Pulmonary artery endothelial cell (primary cell): ENCODE measurements around the gene UBA52. TPM values are rescaled to one million over a fixed set of nuclear protein-coding genes. Genes with fewer than 3 reads are reported as not detected.
"Not testable (repeated sequence)": the region's sequence is repeated elsewhere in the genome, so short reads cannot be mapped to it uniquely, and the experiment has no call there.

Source experiments
- DNase-seq: peaks from one replicate; pipeline ENCODE4 v3.0.0-alpha.2; 2011; ENCODE audit warnings: low read depth, low spot score
- total RNA-seq: library from RNA; depleted of rRNA; stranded (reverse); fragments of >200 nt; gene quantifications from 2 replicates; pipeline ENCODE4 v1.2.3, GENCODE V29; 2014

Gene UBA52
- total RNA-seq, result 882 and 970 TPM in 2 replicates

DNA sequence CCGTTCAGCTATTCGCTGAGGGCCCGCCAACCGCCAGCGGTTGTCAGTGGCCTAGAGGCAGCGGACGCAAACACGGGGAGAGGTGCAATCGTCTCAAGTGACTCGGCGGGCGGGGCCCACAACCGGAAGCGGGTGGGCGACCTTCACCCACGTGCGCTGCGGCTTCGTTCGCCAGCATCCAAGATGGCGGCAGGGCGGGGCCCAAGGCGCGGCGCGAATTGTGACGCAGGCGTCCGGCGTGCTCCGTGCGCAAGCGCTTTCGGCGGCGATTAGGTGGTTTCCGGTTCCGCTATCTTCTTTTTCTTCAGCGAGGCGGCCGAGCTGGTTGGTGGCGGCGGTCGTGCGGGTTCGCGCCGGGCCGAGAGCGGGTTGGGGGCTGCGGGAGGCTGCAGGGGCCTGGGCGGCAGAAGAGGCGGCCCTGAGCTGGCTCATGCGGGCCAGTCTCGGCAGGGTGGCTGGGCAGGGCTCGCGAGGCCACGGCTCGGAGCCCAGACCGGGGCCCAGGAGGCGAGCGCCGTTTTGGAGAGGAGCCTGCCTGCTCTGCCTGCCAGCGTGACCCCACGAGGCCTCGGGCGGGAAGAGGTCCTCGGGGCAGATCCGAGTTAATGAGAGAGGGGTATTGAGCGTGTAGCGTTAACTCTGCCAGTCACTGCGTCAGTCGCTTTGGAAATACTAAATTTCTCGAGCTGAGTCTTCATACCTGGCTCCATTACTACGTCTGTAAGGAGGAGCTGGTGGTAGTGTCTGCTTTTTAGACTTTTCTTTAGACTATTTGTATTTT, at the start of gene UBA52:
Gene UBA52, plus strand, starts transcription at position 294 of the 781 bp plus-strand sequence. CDS start 1,444 bp downstream, outside the sequence.
- DNase-seq, result peak; percentile 83

- DNase-seq, result peak; percentile 100
These were observed 49.4 kb upstream of the UBA52 start for GRCh38 chr19:18522124-18522861.

- not testable (repeated sequence) for DNase-seq
These were observed 48.7 kb upstream of the UBA52 start for GRCh38 chr19:18522862-18523440.

DNA sequence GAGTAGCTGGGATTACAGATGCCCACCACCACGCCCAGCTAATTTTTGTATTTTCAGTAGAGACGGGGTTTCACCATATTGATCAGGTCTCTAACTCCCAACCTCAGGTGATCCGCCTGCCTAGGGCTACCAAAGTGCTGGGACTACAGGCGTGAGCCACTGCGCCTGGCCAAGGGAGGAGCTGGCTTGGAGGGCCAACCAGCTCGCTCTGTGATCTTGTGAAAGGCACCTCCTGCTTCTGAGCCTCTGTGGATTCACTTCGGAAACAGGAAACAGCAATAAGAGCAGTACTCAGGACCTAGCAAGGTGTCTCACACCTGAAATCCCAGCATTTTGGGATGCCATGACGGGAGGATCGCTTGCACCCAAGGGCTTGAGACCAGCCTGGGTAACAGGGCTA, 47.8 kb upstream of the UBA52 start:
- DNase-seq, result no peak

GRCh38 chr19:18526316-18526715, 45.3 kb upstream of the UBA52 start:
- no peak for DNase-seq

DNA sequence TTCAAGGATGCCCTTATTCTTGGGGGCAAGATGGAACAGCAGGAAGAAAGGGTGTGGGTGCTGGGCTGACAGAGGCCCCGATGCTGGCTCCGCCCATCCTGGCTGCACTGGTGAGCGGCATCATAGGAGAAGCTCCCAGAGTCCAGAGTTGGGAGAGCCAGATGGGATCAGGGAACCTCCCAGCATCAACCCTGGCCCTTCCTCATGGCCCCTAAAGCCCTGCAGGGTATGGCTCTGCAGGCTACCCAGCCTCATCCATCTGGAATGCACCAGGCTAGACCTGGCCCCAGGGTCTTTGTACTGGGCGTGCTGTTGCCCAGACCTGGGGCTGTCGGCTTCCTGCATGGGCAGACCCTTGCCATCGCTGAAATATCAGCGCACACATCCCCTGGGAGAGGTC, 41.9 kb upstream of the UBA52 start:
- DNase-seq, result no peak

GRCh38 chr19:18531485-18531884, 40.2 kb upstream of the UBA52 start:
- DNase-seq, result no peak

DNA sequence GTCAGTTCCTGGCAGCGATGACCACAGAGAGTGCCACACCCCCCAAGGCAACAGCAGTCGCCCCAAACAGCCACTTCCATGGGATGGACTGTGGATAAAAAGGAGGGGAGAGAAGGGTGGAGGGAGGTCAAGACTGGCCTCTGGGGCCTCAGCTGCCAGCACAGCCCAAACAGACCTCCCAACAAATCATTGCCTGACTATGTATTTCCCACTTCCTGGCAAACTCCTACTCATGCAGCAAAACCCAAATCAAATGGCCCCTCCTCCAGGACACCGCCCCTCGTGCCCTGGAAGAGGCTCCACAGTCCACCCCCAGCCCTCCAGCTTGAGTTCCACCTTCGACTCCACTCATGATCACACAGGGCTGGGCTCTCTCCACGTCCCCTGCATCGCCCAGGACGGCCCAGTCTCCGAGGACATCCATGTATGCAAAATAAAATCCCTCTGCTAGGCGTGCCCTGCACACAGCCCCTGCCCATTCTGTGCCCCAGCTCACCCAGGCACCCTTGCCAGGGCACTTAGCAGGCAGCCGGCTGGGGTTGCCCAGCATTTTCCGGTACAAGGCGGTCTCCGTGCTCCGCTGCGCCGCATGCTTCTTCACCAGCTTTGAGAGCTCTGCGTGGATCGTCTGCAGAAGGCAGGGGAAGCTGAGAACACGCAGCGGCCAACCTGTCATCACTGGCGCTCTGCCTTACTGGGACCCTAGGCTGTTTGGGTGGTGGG, 39.3 kb upstream of the UBA52 start:
- DNase-seq, result no peak

DNA sequence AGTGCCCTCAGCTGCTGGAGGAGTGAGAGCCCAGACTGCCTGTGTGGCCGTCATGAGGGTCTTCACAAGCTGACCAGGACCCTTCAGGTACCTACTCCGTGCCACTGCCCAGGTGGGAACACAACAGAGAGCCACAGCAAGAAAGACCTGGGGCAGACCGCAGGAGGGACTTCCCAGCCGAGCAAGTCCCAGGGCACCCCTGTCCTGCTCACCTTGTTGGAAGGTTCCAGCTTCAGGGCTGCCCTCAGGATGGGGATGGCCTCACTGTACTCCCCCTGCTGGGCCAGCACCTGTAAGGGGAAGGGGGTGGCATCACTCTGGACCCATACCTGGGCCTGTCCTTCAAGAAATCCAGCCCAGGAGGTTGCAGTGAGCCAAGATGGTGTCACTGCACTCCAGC, 38.6 kb upstream of the UBA52 start:
- no peak for DNase-seq

DNA sequence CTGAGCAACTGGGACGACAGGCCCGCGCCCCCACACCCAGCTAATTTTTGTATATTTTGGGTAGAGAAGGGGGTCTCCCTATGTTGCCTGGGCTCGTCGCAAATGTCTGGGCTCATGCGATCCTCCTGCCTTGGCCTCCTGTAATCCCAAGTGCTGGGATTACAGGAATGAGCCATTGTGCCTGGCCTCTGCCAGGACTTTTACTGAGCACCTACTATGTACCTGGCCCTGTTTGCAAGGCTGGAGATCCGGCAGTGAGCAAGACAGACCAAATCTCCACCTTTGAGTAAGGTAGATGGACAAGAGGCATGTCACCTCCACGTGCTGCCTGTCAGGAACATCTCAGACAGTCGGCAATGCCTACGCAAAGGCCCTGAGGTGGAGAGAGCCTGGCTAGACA, 35.2 kb upstream of the UBA52 start:
- no peak for DNase-seq

- no peak for DNase-seq
These were observed 34.2 kb upstream of the UBA52 start for GRCh38 chr19:18537431-18537830.

GRCh38 chr19:18538115-18538514, 33.5 kb upstream of the UBA52 start:
- no peak for DNase-seq

GRCh38 chr19:18539372-18539771, 32.3 kb upstream of the UBA52 start:
- no peak for DNase-seq

- DNase-seq, result not testable (repeated sequence)
These were observed 31.5 kb upstream of the UBA52 start for GRCh38 chr19:18540200-18540599.

GRCh38 chr19:18541258-18541991, 30.2 kb upstream of the UBA52 start:
- no peak for DNase-seq

DNA sequence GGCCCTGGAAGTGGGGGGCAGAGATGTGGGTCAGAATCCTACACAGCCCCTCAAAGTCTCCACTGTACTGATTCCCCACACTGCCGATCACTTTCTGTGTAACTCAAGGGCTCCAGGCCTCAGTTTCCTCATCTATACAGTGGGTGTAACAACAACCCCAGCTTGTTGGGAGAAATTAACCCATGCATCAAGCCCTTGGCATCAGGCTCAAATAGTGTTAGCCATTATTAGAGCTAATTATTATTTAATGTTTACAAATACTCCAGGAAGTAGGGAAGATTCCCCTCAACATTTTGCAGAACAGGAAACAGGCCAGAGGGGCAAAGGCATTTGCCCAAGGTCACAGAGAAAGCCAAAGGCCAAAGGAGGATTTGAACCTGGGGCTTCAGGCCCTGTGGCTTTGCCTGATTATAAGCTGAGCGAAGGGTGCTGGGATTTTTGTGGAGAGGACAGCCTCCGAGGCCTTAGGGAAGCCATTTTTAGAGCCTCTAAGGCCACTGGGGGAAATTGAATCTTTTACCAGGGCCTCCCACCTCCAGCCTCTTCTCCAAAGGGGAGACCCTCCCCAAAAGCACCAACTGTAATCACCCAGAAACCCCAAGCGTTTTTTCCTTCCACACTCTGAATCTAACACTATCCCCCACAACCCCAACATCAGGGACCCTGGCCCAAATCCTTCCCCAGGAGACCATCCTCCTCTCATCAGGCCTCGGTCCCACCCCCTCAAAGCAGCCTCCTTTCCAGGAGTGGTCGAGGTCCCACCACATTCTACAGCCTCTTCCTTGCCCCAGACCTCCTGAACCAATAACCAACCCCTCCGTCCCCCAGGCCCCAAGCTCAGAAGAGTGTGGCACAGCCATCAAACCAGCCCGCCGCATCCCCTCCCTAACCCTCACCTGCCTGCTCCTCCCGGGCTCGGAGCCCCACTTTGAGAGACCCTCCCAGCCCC, 29.4 kb upstream of the UBA52 start:
- no peak for DNase-seq

DNA sequence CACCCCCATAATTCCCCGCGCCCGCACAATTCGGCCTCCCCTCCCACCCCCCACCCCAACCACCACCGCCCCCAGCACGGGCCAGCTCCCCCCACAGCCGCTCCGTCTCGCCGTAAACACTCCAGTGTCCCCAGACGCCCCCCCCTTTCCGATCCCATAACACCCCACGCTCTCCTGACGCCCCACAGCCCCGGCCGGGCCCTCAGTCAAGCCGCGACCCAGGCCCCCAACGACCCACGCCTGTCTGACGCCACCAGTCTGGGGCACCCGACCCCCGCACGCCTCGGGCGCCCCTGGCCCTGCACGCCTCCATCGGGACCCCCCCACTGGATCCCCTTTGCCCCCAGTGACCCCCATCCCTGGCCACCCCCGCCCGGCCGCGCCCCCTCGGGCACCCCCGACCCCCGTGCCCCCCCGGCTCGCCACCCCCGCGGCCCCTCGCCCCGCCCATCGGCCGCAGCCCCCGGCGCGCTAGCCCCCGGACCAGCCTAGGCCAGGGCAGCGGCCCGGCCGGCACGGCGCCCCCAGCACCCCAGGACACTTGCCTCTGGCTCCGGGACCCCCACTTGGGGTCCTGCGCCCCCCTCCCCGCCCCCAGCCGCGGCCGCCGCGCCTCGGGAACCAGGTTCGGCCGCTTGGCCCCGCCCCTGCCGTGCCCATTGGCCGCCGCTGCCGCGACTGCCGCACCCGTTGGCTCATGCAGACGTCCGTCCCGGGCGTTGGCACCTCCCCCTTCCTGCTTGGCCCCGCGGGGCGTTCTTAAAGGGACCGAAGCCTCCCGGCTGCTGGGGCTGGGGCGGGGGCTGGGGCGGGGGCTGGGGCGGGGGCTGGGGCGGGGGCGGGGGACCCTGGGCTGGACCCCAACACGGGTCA, 28.5 kb upstream of the UBA52 start, which contains the start of gene FKBP8:
Gene FKBP8, minus strand, starts transcription at position 633 of the 873 bp plus-strand sequence. CDS start 1,603 bp downstream, outside the sequence.
- DNase-seq, result no peak

- DNase-seq, result no peak
These were observed 27.7 kb upstream of the UBA52 start for GRCh38 chr19:18543814-18544475.
